NT2/D1 (cell line): ENCODE measurements around the gene FKBP4.

Experiments
- YY1 ChIP-seq: IDR thresholded peaks from 2 replicates; pipeline ENCODE4 v1.6.1; 2011; ENCODE audit not compliant: insufficient read length, insufficient read depth
- ZNF274 ChIP-seq: IDR thresholded peaks from 2 replicates; pipeline ENCODE4 v1.6.1; 2011; ENCODE audit warnings: mild to moderate bottlenecking, low read depth, low read length

- TF ChIP-seq YY1: no peak
- no peak for TF ChIP-seq ZNF274
These were observed 10.4 kb downstream of the FKBP4 start for GRCh38 chr12:2805143-2805520.
